ENCODE results near the gene ANK3.
"Not testable (repeated sequence)": the region's sequence is repeated elsewhere in the genome, so short reads cannot be mapped to it uniquely, and the experiment has no call there.

ANK3 gene

GRCh38 chr10:60299961-60300883, 89.5 kb downstream of the ANK3 start:
- DNase-seq = peak in 1 of 2 experiments; percentile 52

- no peak for DNase-seq
These were observed 90.3 kb downstream of the ANK3 start for GRCh38 chr10:60299390-60299778.

GRCh38 chr10:60298408-60299389, 91.0 kb downstream of the ANK3 start:
- no peak for DNase-seq

GRCh38 chr10:60296073-60296472, 93.6 kb downstream of the ANK3 start:
- no peak for DNase-seq

- no peak for DNase-seq
These were observed 94.4 kb downstream of the ANK3 start for GRCh38 chr10:60295028-60295937.

- no peak for DNase-seq
These were observed 96.0 kb downstream of the ANK3 start for GRCh38 chr10:60293581-60294175.

GRCh38 chr10:60292998-60293397, 96.7 kb downstream of the ANK3 start:
- no peak for DNase-seq

GRCh38 chr10:60292536-60292935, 97.1 kb downstream of the ANK3 start:
- not testable (repeated sequence) for DNase-seq

GRCh38 chr10:60291344-60291930, 98.2 kb downstream of the ANK3 start:
- DNase-seq = peak in 1 of 2 experiments; percentile 4

GRCh38 chr10:60290558-60290957, 99.1 kb downstream of the ANK3 start:
- peak in 1 of 2 experiments; percentile 28 for DNase-seq

- no peak for DNase-seq
These were observed 99.9 kb downstream of the ANK3 start for GRCh38 chr10:60289800-60290199.

- DNase-seq = no peak
These were observed 101.4 kb downstream of the ANK3 start for GRCh38 chr10:60288256-60288655.

GRCh38 chr10:60286559-60286958, 103.1 kb downstream of the ANK3 start:
- DNase-seq = no peak

GRCh38 chr10:60283397-60283796, 106.3 kb downstream of the ANK3 start:
- no peak for DNase-seq

GRCh38 chr10:60282771-60283353, 106.8 kb downstream of the ANK3 start:
- no peak for DNase-seq

- DNase-seq = peak in 1 of 2 experiments; percentile 30
These were observed 107.8 kb downstream of the ANK3 start for GRCh38 chr10:60281792-60282353.

GRCh38 chr10:60281331-60281730, 108.3 kb downstream of the ANK3 start:
- DNase-seq = no peak

GRCh38 chr10:60280475-60280874, 109.2 kb downstream of the ANK3 start:
- peak in 1 of 2 experiments; percentile 27 for DNase-seq

- DNase-seq = no peak
These were observed 112.0 kb downstream of the ANK3 start for GRCh38 chr10:60277656-60278055.

- no peak for DNase-seq
These were observed 113.4 kb downstream of the ANK3 start for GRCh38 chr10:60276232-60276631.
